Esophagus (tissue), 2 donors: ENCODE measurements around the gene MAPK1. TPM values are rescaled to one million over a fixed set of nuclear protein-coding genes. Genes with fewer than 3 reads are reported as not detected.
A peak's percentile ranks its signal among the peaks of the same experiment; 100 is the strongest.
"Not testable (repeated sequence)": the region's sequence is repeated elsewhere in the genome, so short reads cannot be mapped to it uniquely, and the experiment has no call there.

Source experiments
- H3K27ac ChIP-seq, 2 donors: one replicate each; pipeline ENCODE4 v1.5.1; 2013; ENCODE audit warnings: low read depth in 2 of 2, mild to moderate bottlenecking in 2 of 2, inconsistent platforms in 1 of 2, low read length in 1 of 2, moderate library complexity in 1 of 2
- H3K27me3 ChIP-seq, 2 donors: one replicate each; pipeline ENCODE4 v1.6.1; 2013; ENCODE audit warnings: low read length in 2 of 2, control low read depth in 1 of 2, mild to moderate bottlenecking in 1 of 2; ENCODE audit not compliant: insufficient read depth in 2 of 2, control insufficient read depth in 1 of 2
- H3K36me3 ChIP-seq, 2 donors: one replicate each; pipeline ENCODE4 v1.6.1; 2013; ENCODE audit warnings: low read length in 1 of 2; ENCODE audit not compliant: control insufficient read depth in 2 of 2, insufficient read depth in 2 of 2
- H3K4me1 ChIP-seq, 2 donors: one replicate each; pipeline ENCODE4 v1.6.1; 2013; ENCODE audit warnings: low read length in 1 of 2; ENCODE audit not compliant: control insufficient read depth in 2 of 2, insufficient read depth in 2 of 2
- H3K4me3 ChIP-seq, 2 donors: one replicate each; pipeline ENCODE4 v1.5.1; 2013; ENCODE audit warnings: low read length in 2 of 2, mild to moderate bottlenecking in 2 of 2, low read depth in 1 of 2, moderate library complexity in 1 of 2
- H3K9me3 ChIP-seq, 2 donors: one replicate each; pipeline ENCODE4 v1.6.1; 2013; ENCODE audit warnings: mild to moderate bottlenecking in 2 of 2, low read depth in 1 of 2, low read length in 1 of 2, moderate library complexity in 1 of 2; ENCODE audit not compliant: control insufficient read depth in 2 of 2, insufficient read depth in 1 of 2
- WGBS, 2 donors: extraction: QIAGEN DNeasy Blood & Tissue Kit; methylation state at CpG; one replicate each; pipeline ENCODE4 v1.1.7; 2013; 5-methylcytosine and 5-hydroxymethylcytosine counted together
- polyA plus RNA-seq, 2 donors: library from polyadenylated mRNA; stranded (reverse); fragments of 200-250 nt; gene quantifications; one replicate each; pipeline ENCODE4 v1.2.3, GENCODE V29; 2013
- donor health status: healthy with polysubstance abuse.
- donor health status: Bipolar disorder and iron deficiency.

Gene MAPK1
- polyA plus RNA-seq, 2 donors: 10.0 to 17.4 TPM

- not testable (repeated sequence) for H3K4me1 ChIP-seq
- WGBS, 2 donors: 90 to 92% methylated on average over 10 of the region's 10 CpGs
Observed at GRCh38 chr22:21839104-21839764, 28.2 kb downstream of the MAPK1 start.

GRCh38 chr22:21837248-21837979, 30.0 kb downstream of the MAPK1 start:
- Histone ChIP-seq H3K27me3 (no peaks in the 10 kb centered on the region), H3K36me3 (no peaks in the 10 kb centered on the region), H3K9me3 (no peaks in the 10 kb centered on the region), H3K27ac (peak overlapping the region; percentile 72 to 82), H3K4me3 (no peak overlapping the region), H3K4me1 (peaks cover 3 to 7% of the 10 kb centered on the region in 2 donors)
- 61 to 64% methylated on average over 4 of the region's 4 CpGs for WGBS, 2 donors

More at GRCh38 chr22:21839104-21839764, 28.2 kb downstream of the MAPK1 start:
- H3K36me3 ChIP-seq, H3K4me3 ChIP-seq, H3K27me3 ChIP-seq, H3K27ac ChIP-seq, H3K9me3 ChIP-seq: not testable (repeated sequence)

- H3K4me1 ChIP-seq, H3K9me3 ChIP-seq, H3K36me3 ChIP-seq, H3K4me3 ChIP-seq, H3K27me3 ChIP-seq, H3K27ac ChIP-seq: not testable (repeated sequence)
- 95 to 97% methylated on average over 15 of the region's 15 CpGs for WGBS, 2 donors
Observed at GRCh38 chr22:21836486-21836885, 31.0 kb downstream of the MAPK1 start.

- H3K4me3 ChIP-seq: no peak overlapping the region
- no peaks in the 10 kb centered on the region for H3K36me3 ChIP-seq
- no peaks in the 10 kb centered on the region for H3K27me3 ChIP-seq
- WGBS, 2 donors: 21 to 39% methylated on average over 2 of the region's 2 CpGs
- no peaks in the 10 kb centered on the region for H3K9me3 ChIP-seq
- no peak overlapping the region for H3K27ac ChIP-seq
- peaks cover 4 to 9% of the 10 kb centered on the region in 2 donors for H3K4me1 ChIP-seq
Observed at GRCh38 chr22:21835378-21835777, 32.1 kb downstream of the MAPK1 start.

- Histone ChIP-seq H3K27me3 (no peaks in the 10 kb centered on the region), H3K9me3 (no peaks in the 10 kb centered on the region), H3K36me3 (no peaks in the 10 kb centered on the region), H3K27ac (no peak overlapping the region), H3K4me1 (peaks cover 4 to 9% of the 10 kb centered on the region in 2 donors), H3K4me3 (no peak overlapping the region)
- 48 to 58% methylated on average over 4 of the region's 4 CpGs for WGBS, 2 donors
Observed at GRCh38 chr22:21834869-21835268, 32.6 kb downstream of the MAPK1 start.

- Histone ChIP-seq H3K27me3 (no peaks in the 10 kb centered on the region), H3K27ac (peak overlapping the region in 1 of 2 donors; percentile 36), H3K36me3 (no peaks in the 10 kb centered on the region), H3K4me3 (no peak overlapping the region), H3K4me1 (peaks cover 7 to 14% of the 10 kb centered on the region in 2 donors), H3K9me3 (no peaks in the 10 kb centered on the region)
- 72 to 78% methylated on average over 8 of the region's 8 CpGs for WGBS, 2 donors
Observed at GRCh38 chr22:21832291-21833290, 34.9 kb downstream of the MAPK1 start.

- no peak overlapping the region for H3K27ac ChIP-seq
Observed at GRCh38 chr22:21829523-21829922, 37.9 kb downstream of the MAPK1 start.

GRCh38 chr22:21828268-21828638, 39.2 kb downstream of the MAPK1 start:
- WGBS, 2 donors: 73 to 80% methylated on average over 4 of the region's 4 CpGs
- Histone ChIP-seq H3K4me3 (no peak overlapping the region), H3K27me3 (no peaks in the 10 kb centered on the region), H3K36me3 (no peaks in the 10 kb centered on the region), H3K4me1 (peaks cover 6 to 9% of the 10 kb centered on the region in 2 donors), H3K27ac (no peak overlapping the region), H3K9me3 (no peaks in the 10 kb centered on the region)

More at GRCh38 chr22:21829523-21829922, 37.9 kb downstream of the MAPK1 start:
- no peaks in the 10 kb centered on the region for H3K27me3 ChIP-seq
- H3K9me3 ChIP-seq: no peaks in the 10 kb centered on the region
- H3K4me1 ChIP-seq: peaks cover 6 to 9% of the 10 kb centered on the region in 2 donors
- no peaks in the 10 kb centered on the region for H3K36me3 ChIP-seq
- no peak overlapping the region for H3K4me3 ChIP-seq
- WGBS, 2 donors: 83 to 86% methylated on average over 3 of the region's 3 CpGs

GRCh38 chr22:21827628-21828267, 39.7 kb downstream of the MAPK1 start:
- Histone ChIP-seq H3K4me3 (no peak overlapping the region), H3K27ac (no peak overlapping the region), H3K27me3 (no peaks in the 10 kb centered on the region), H3K4me1 (peaks cover 6 to 9% of the 10 kb centered on the region in 2 donors), H3K9me3 (no peaks in the 10 kb centered on the region), H3K36me3 (no peaks in the 10 kb centered on the region)
- WGBS, 2 donors: 76 to 80% methylated on average over 3 of the region's 3 CpGs
